ENCODE results near the gene FAM90A1.
"Not testable (repeated sequence)": the region's sequence is repeated elsewhere in the genome, so short reads cannot be mapped to it uniquely, and the experiment has no call there.

FAM90A1 gene, protein sequence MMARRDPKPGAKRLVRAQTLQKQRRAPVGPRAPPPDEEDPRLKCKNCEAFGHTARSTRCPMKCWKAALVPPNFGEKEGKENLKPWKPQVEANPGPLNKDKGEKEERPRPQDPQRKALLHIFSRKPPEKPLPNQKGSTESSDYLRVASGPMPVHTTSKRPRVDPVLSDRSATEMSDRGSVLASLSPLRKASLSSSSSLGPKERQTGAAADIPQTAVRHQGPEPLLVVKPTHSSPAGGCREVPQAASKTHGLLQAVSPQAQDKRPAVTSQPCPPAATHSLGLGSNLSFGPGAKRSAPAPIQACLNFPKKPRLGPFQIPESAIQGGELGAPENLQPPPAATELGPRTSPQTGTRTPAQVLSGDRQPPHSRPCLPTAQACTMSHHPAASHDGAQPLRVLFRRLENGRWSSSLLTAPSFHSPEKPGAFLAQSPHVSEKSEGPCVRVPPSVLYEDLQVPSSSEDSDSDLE

GRCh38 chr12:8226992-8227731, at the start of gene FAM90A1:
Gene FAM90A1, minus strand, starts transcription at chr12:8227618. Its CDS starts 2,786 bp downstream, at chr12:8224832.
- not testable (repeated sequence) for DNase-seq

DNA sequence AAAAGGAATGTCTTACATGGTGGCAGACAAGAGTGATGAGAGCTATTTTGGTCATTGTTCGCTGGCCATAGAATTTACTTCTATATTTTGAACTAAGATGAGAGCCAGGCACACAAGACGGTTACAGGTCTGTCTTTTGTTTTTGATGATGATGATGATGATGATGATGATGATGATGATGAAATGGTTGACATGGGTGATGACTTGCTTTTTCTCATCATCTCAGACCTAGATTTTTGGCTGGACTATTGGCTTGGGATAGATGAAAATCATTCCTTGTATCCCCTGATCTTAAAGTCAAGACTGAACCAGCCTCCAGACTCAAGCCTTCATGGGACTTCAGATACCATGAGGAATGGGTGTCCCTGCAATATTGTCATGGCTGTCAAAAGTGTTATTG, 49.0 kb upstream of the FAM90A1 start:
- DNase-seq: not testable (repeated sequence)

DNA sequence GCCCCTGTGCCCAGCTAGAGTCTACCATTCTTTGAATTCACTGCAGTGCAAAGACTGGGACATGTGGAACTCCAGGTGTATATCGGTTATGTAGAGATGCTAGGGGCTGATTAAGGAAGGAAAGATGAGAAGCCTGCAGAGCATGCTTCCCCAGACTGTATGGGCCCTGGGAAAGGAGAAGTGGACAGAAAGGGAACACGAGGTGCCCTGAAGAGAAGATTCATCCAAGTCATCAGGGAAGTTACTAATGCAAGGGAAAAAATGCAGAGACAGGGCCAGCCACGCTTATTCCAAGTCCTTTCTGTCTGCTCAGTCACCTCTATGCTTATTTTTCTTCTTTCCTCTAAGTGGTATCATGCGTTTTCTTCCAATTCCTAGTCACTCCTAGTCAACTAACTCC, 39.3 kb upstream of the FAM90A1 start:
- not testable (repeated sequence) for DNase-seq

DNA sequence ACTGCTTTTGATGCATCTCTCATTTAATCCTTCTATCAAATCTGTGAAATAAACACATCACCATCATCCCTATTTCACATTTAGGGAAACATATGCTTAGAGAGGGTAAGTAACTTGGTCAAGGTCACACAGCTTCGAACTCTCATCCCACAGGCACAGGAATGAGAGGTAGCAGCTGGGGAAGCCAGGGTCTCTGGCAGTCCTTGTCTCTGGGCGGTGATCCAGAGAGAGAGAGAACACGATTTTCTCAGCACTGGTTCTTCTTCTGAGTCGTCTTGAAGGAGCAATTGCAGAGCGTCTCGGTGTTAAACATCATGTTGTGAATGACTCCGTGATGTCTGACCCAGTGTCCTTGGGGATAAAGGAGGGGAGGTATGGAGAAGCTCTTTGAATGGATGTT, 36.8 kb upstream of the FAM90A1 start:
- not testable (repeated sequence) for DNase-seq

DNA sequence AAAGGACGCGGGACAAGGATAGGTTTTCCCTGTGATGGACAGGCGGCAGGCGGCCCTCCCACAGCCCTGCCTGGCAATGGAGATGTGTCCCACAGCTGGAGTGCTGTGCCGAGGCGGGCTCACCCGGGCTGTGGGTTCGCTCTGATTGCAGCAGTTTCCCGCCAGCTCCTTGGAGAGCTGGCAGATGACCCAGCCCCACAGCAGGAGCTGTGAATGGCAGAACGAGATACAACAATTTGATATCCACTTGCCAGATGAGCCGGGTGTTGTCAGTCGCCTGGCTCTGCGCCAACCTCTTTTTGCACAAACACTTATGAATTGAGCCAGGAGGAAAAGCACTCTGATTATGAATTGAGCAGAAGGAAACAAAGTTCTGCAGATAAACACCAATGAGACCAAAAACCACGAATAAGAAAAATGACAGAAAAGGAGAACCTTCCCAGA, 33.7 kb upstream of the FAM90A1 start:
- DNase-seq: not testable (repeated sequence)

- DNase-seq: not testable (repeated sequence)
Measured at GRCh38 chr12:8256356-8256755, 28.9 kb upstream of the FAM90A1 start.

- DNase-seq: not testable (repeated sequence)
Measured at GRCh38 chr12:8254705-8255104, 27.3 kb upstream of the FAM90A1 start.

- not testable (repeated sequence) for DNase-seq
Measured at GRCh38 chr12:8252056-8252818, 24.8 kb upstream of the FAM90A1 start.

DNA sequence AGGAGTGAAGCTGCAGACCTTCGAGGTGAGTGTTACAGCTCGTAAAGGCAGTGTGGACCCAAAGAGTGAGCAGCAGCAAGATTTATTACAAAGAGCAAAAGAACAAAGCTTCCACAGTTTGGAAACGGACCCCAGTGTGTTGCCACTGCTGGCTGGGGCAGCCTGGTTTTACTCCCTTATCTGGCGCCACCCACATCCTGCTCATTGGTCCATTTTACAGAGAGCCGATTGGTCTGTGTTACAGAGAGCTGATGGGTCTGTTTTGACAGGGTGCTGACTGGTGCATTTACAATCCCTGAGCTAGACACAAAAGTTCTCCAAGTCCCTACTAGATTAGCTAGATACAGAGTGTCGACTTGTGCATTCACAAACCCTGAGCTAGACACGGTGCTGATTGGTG, 24.2 kb upstream of the FAM90A1 start:
- DNase-seq: not testable (repeated sequence)

GRCh38 chr12:8246941-8247535, 19.6 kb upstream of the FAM90A1 start:
- not testable (repeated sequence) for DNase-seq

GRCh38 chr12:8243682-8244161, 16.3 kb upstream of the FAM90A1 start:
- DNase-seq: not testable (repeated sequence)

- DNase-seq: not testable (repeated sequence)
Measured at GRCh38 chr12:8242880-8243681, 15.7 kb upstream of the FAM90A1 start.

- DNase-seq: not testable (repeated sequence)
Measured at GRCh38 chr12:8242622-8242879, 15.1 kb upstream of the FAM90A1 start.

DNA sequence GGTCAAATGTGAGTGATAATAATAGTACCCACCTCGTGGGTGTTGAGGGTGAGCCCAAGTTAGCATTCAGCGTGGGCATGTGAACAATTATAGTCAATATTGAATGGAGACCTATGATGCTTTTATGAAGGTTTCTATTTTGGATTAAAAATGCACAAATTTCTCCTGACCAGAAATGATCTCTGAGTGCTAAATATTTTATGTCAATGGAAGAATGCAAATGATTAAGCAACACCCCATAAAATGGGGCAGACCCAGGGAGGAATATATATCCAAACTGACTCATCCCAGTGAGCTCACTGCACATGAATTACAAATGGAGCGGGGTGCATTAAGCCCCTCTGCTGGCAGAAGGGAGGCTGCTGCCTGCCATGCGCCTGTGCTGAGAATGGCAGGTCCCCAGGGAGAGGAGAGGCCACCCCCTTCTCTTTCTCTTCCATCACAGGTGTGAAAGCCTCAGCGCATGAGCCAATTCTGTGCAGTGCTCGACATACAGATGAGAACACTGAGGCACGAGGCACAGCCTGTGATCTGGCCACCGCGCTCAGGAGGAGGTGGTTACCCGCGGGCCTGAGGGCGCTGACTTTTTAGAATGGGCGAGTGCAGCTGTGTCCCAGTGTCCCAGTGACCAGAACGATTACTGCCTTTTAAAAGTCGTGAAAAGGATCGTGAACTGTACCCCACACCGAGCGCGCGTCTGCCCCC, 14.7 kb upstream of the FAM90A1 start:
- DNase-seq: not testable (repeated sequence)

- DNase-seq: not testable (repeated sequence)
Measured at GRCh38 chr12:8240340-8241114, 13.1 kb upstream of the FAM90A1 start.

- not testable (repeated sequence) for DNase-seq
Measured at GRCh38 chr12:8237031-8237430, 9.6 kb upstream of the FAM90A1 start.

- DNase-seq: not testable (repeated sequence)
Measured at GRCh38 chr12:8235316-8236157, 8.1 kb upstream of the FAM90A1 start.

- not testable (repeated sequence) for DNase-seq
Measured at GRCh38 chr12:8234746-8235145, 7.3 kb upstream of the FAM90A1 start.

DNA sequence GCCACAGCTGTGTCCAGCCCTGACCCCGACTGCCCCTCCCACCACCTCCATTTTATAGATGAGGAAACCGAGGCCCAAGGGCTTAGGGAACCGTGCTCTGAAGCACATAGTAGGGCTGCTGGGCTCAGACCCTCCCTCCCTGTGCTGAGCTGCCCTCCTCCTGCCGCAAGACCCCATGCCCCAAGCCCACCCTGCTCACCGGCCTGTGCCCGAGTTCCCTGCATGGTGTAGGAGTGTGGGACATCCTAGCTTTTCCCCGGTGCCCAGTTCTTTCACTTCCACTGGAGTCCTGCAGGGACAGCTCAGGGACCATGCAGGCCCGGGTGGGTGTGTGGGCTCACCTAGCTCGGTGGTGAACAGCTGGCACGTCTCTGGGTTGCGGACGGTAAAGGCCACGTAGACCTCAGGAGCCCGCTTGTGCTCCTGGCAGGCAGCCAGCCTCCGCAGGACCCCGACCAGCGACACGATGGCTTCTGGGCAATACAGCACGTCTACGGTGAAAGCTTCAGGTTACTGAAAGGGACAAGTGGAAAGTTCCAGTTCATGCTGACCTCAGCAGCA, 6.6 kb upstream of the FAM90A1 start:
- DNase-seq: not testable (repeated sequence)

All from SIG-M5 (cell line).